CD14-positive monocyte (primary cell): ENCODE results near the gene GLP2R. TPM values are rescaled to one million over a fixed set of nuclear protein-coding genes. Genes with fewer than 3 reads are reported as not detected.

Experiments
- DNase-seq, 3 donors: peaks; one replicate each; pipeline ENCODE4 v3.0.0-alpha.2; 2011 to 2022
- H2AFZ ChIP-seq: 2 replicates; pipeline ENCODE4 v1.6.0; 2012; ENCODE audit warnings: mild to moderate bottlenecking, low read depth, low read length, inconsistent platforms; ENCODE audit not compliant: insufficient read depth, poor library complexity, severe bottlenecking
- H3K27ac ChIP-seq, 2 donors: 1 replicate in 1 of 2; 2 replicates in 1 of 2; pipeline ENCODE4 v1.5.1; 2012 to 2013; ENCODE audit warnings: low read length in 2 of 2, control low read depth in 1 of 2, inconsistent platforms in 1 of 2, low read depth in 1 of 2, mild to moderate bottlenecking in 1 of 2
- H3K27me3 ChIP-seq, 2 donors: one replicate each; pipeline versions ENCODE4 v1.6.0 to v1.6.1; 2011 to 2013; ENCODE audit warnings: low read length in 2 of 2; ENCODE audit not compliant: control insufficient read depth in 2 of 2, insufficient read depth in 2 of 2
- H3K36me3 ChIP-seq, 2 donors: replicated peaks in 1 of 2; 1 replicate in 1 of 2; 2 replicates in 1 of 2; pipeline versions ENCODE4 v1.5.1 to v1.6.1; 2012 to 2013; ENCODE audit warnings: low read length in 2 of 2, control low read depth in 1 of 2, inconsistent platforms in 1 of 2, mild to moderate bottlenecking in 1 of 2; ENCODE audit not compliant: insufficient read depth in 2 of 2, control insufficient read depth in 1 of 2
- H3K4me1 ChIP-seq, 2 donors: 1 replicate in 1 of 2; 2 replicates in 1 of 2; pipeline versions ENCODE4 v1.5.1 to v1.6.1; 2012 to 2013; ENCODE audit warnings: low read length in 2 of 2, control low read depth in 1 of 2, inconsistent platforms in 1 of 2, mild to moderate bottlenecking in 1 of 2, moderate library complexity in 1 of 2; ENCODE audit not compliant: insufficient read depth in 2 of 2, control insufficient read depth in 1 of 2
- H3K4me2 ChIP-seq: replicated peaks from 2 replicates; pipeline ENCODE3; 2012; ENCODE audit warnings: low read length, moderate library complexity, mild to moderate bottlenecking; ENCODE audit not compliant: poor library complexity, severe bottlenecking; ENCODE audit errors: extremely low read depth
- H3K4me3 ChIP-seq, 3 experiments: fragments of 200-600 bp in 1 of 3; sonication (generic) in 1 of 3; replicated peaks in 1 of 3; 1 replicate in 2 of 3; 2 replicates in 1 of 3; pipeline ENCODE4 v1.5.1; 2011 to 2013; ENCODE audit warnings: low read length in 3 of 3, mild to moderate bottlenecking in 3 of 3, control low read depth in 2 of 3, low read depth in 2 of 3, inconsistent platforms in 1 of 3, moderate library complexity in 1 of 3
- H3K79me2 ChIP-seq: 2 replicates; pipeline ENCODE4 v1.6.0; 2012; ENCODE audit warnings: mild to moderate bottlenecking, control low read depth, inconsistent platforms, low read length, moderate library complexity; ENCODE audit not compliant: insufficient read depth
- H3K9ac ChIP-seq: 2 replicates; pipeline ENCODE4 v1.6.0; 2017; ENCODE audit warnings: low read length, mild to moderate bottlenecking; ENCODE audit not compliant: insufficient read depth, poor library complexity, severe bottlenecking
- H3K9me3 ChIP-seq, 2 donors: replicated peaks in 1 of 2; 1 replicate in 1 of 2; 2 replicates in 1 of 2; pipeline versions ENCODE4 v1.5.1 to v1.6.1; 2012 to 2013; ENCODE audit warnings: low read length in 2 of 2, control low read depth in 1 of 2; ENCODE audit not compliant: control insufficient read depth in 1 of 2, insufficient read depth in 1 of 2
- H4K20me1 ChIP-seq: 2 replicates; pipeline ENCODE4 v1.6.0; 2012; ENCODE audit warnings: mild to moderate bottlenecking, low read length, control low read depth, moderate library complexity; ENCODE audit not compliant: insufficient read depth
- H3K27ac Mint-ChIP-seq, 7 donors: one replicate each; pipeline ENCODE4 v1.8.0; 2020; ENCODE audit warnings: mild to moderate bottlenecking in 7 of 7, mixed read lengths in 7 of 7, moderate library complexity in 6 of 7, inconsistent platforms in 2 of 7
- H3K27me3 Mint-ChIP-seq, 3 donors: one replicate each; pipeline ENCODE4 v1.8.0; 2021 to 2022; ENCODE audit warnings: low read depth in 3 of 3, mild to moderate bottlenecking in 3 of 3, mixed read lengths in 3 of 3, moderate library complexity in 3 of 3, inconsistent platforms in 1 of 3
- H3K36me3 Mint-ChIP-seq, 2 donors: one replicate each; pipeline ENCODE4 v1.8.0; 2020; ENCODE audit warnings: mixed read lengths in 2 of 2, inconsistent platforms in 1 of 2, mild to moderate bottlenecking in 1 of 2
- H3K4me1 Mint-ChIP-seq: one replicate; pipeline ENCODE4 v1.8.0; 2020; ENCODE audit warnings: mild to moderate bottlenecking, mixed read lengths
- H3K4me3 Mint-ChIP-seq, 2 donors: one replicate each; pipeline ENCODE4 v1.8.0; 2020; ENCODE audit warnings: mild to moderate bottlenecking in 2 of 2, mixed read lengths in 2 of 2, moderate library complexity in 1 of 2
- H3K9me3 Mint-ChIP-seq, 7 donors: one replicate each; pipeline ENCODE4 v1.8.0; 2020 to 2022; ENCODE audit warnings: mixed read lengths in 7 of 7, mild to moderate bottlenecking in 6 of 7, moderate library complexity in 6 of 7, inconsistent platforms in 2 of 7
- WGBS: methylation state at CpG from one replicate; pipeline ENCODE4 v1.1.5; 2013; ENCODE audit warnings: missing lambda C conversion rate; ENCODE audit not compliant: insufficient coverage; 5-methylcytosine and 5-hydroxymethylcytosine counted together
- intact Hi-C, 2 donors: fragments of 100-400 bp; cut with micrococcal nuclease; formaldehyde crosslinking; loops; one replicate each; pipeline versions ENCODE4 v1.15.0 to v1.15.1; 2023
- polyA plus RNA-seq, 3 donors: library from polyadenylated mRNA; depleted of rRNA in 1 of 3; unstranded in 2 of 3; stranded (reverse) in 1 of 3; fragments of 300-500 nt in 2 of 3; fragments of >200 nt in 1 of 3; fragmentation: Illumina TruSeq in 2 of 3; gene quantifications; 1 replicate in 2 of 3; 2 replicates in 1 of 3; pipeline ENCODE4 v1.2.3, GENCODE V29; 2012 to 2021
- TF ChIP-seq, protein P1 (sequence below): fragments of 200-600 bp; IDR thresholded peaks from one replicate; pipeline ENCODE4 v1.8.0; 2022; ENCODE audit warnings: antibody characterized with exemption, mild to moderate bottlenecking

Gene GLP2R
- polyA plus RNA-seq, 3 donors, result not detected

DNA sequence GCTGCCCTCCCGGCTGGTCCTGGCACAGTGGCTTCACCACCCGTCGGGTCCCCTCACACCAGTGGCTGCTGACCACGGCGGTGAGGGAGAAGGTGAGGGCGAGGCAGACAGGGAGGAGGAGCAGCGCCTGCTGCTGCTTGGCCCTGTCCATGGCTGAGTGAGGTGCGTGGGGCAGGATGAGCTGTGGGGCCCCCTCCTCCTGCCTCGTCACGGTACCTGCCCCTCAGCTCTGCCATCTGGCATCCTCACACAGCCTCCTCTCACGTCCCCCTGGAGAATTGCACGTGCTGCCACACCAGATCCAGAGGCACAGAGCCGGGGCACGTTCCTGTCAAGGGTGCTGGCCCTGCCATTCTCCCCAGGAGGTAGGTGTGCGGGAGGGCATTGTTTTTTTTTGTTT lies 3.8 kb upstream of the GLP2R start, which contains the start of gene GSG1L2:
TSS of gene GSG1L2 (minus strand) at position 159 of the 400 bp plus-strand sequence. CDS start at position 151, 8 bp downstream.
- no peak within 1 kb of the TSS for H3K27ac Mint-ChIP-seq
- H3K27ac ChIP-seq, result no peak within 1 kb of the TSS

DNA sequence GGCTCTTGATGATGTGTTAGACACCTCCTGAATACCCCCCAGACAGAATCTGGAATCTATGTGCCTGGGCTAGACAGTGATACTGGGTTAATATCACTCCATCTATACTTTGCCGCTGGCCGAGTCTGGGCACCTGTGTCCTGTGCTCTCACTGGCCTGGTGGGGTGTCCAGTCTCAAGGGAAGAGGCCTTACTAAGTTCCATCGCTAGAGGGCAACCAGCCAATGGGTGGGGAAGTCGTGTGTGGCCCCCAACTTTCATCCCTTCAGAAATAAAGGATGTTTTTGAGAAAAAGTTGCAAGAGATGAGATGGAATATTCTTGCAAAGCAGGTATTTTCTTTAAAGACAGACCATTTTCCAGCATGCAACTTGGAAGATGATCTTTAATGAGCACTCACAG lies 1.6 kb upstream of the GLP2R start:
- Mint-ChIP-seq H3K36me3 (no peaks in the 10 kb centered on the region), H3K27ac (no peak overlapping the region), H3K4me1 (no peaks in the 10 kb centered on the region), H3K9me3 (no peaks in the 10 kb centered on the region), H3K4me3 (no peak overlapping the region), H3K27me3 (peaks cover 3 to 13% (median 7%) of the 10 kb centered on the region in 3 donors)
- TF ChIP-seq, protein P1, sequence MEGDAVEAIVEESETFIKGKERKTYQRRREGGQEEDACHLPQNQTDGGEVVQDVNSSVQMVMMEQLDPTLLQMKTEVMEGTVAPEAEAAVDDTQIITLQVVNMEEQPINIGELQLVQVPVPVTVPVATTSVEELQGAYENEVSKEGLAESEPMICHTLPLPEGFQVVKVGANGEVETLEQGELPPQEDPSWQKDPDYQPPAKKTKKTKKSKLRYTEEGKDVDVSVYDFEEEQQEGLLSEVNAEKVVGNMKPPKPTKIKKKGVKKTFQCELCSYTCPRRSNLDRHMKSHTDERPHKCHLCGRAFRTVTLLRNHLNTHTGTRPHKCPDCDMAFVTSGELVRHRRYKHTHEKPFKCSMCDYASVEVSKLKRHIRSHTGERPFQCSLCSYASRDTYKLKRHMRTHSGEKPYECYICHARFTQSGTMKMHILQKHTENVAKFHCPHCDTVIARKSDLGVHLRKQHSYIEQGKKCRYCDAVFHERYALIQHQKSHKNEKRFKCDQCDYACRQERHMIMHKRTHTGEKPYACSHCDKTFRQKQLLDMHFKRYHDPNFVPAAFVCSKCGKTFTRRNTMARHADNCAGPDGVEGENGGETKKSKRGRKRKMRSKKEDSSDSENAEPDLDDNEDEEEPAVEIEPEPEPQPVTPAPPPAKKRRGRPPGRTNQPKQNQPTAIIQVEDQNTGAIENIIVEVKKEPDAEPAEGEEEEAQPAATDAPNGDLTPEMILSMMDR, result no peak
- Histone ChIP-seq H2AFZ (no peak overlapping the region), H3K36me3 (no peaks in the 10 kb centered on the region), H4K20me1 (no peaks in the 10 kb centered on the region), H3K27me3 (no peaks in the 10 kb centered on the region), H3K79me2 (no peaks in the 10 kb centered on the region), H3K4me2 (no peak overlapping the region), H3K27ac (no peak overlapping the region), H3K4me1 (no peaks in the 10 kb centered on the region), H3K9ac (no peak overlapping the region), H3K4me3 (no peak overlapping the region), H3K9me3 (no peaks in the 10 kb centered on the region)
- DNase-seq, result no peak
- 80% methylated on average over 1 of the region's 4 CpGs for WGBS
- intact Hi-C loops, result no loop called here

More for the DNA sequence above, 3.8 kb upstream of the GLP2R start, which contains the start of gene GSG1L2:
- intact Hi-C loops, result no loop called here
- Mint-ChIP-seq H3K36me3 (no peaks in the 10 kb centered on the region), H3K27me3 (peaks cover 5 to 7% (median 6%) of the 10 kb centered on the region in 3 donors), H3K4me3 (no peak within 1 kb of the TSS), H3K4me1 (no peaks in the 10 kb centered on the region), H3K9me3 (no peaks in the 10 kb centered on the region)
- Histone ChIP-seq H3K27me3 (no peaks in the 10 kb centered on the region), H3K9ac (no peak within 1 kb of the TSS), H3K36me3 (no peaks in the 10 kb centered on the region), H3K4me2 (no peak within 1 kb of the TSS), H3K9me3 (no peaks in the 10 kb centered on the region), H2AFZ (no peak within 1 kb of the TSS), H3K4me3 (no peak within 1 kb of the TSS), H3K4me1 (no peaks in the 10 kb centered on the region), H4K20me1 (no peaks in the 10 kb centered on the region), H3K79me2 (no peaks in the 10 kb centered on the region)
- 85% methylated on average over 6 of the region's 15 CpGs for whole genome bisulfite sequencing
- DNase-seq, result no peak
- TF ChIP-seq, protein P1, result no peak
